ENCODE results near the gene AAR2. TPM values are rescaled to one million over a fixed set of nuclear protein-coding genes. Genes with fewer than 3 reads are reported as not detected.

Gene AAR2
- total RNA-seq, 1 donor from 2014 or later: 13.3 TPM

- H3K27ac ChIP-seq (replicated peaks): no peak overlapping the region
- no peaks in the 10 kb centered on the region for H3K9me3 ChIP-seq (replicated peaks)
- no peaks in the 10 kb centered on the region for H3K36me3 ChIP-seq
- peaks cover 3% of the 10 kb centered on the region for H3K27me3 ChIP-seq (ENCODE audit: low read depth)
- intact Hi-C loops (cut with micrococcal nuclease): no loop called here
- H3K4me1 ChIP-seq: no peaks in the 10 kb centered on the region
- no peak for DNase-seq
- TF ChIP-seq, protein P1, sequence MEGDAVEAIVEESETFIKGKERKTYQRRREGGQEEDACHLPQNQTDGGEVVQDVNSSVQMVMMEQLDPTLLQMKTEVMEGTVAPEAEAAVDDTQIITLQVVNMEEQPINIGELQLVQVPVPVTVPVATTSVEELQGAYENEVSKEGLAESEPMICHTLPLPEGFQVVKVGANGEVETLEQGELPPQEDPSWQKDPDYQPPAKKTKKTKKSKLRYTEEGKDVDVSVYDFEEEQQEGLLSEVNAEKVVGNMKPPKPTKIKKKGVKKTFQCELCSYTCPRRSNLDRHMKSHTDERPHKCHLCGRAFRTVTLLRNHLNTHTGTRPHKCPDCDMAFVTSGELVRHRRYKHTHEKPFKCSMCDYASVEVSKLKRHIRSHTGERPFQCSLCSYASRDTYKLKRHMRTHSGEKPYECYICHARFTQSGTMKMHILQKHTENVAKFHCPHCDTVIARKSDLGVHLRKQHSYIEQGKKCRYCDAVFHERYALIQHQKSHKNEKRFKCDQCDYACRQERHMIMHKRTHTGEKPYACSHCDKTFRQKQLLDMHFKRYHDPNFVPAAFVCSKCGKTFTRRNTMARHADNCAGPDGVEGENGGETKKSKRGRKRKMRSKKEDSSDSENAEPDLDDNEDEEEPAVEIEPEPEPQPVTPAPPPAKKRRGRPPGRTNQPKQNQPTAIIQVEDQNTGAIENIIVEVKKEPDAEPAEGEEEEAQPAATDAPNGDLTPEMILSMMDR (IDR thresholded peaks at IDR 0.05; ENCODE audit: borderline replicate concordance): no peak
- no peak overlapping the region for H3K4me3 ChIP-seq
These were observed 28.4 kb downstream of the AAR2 start for GRCh38 chr20:36264426-36265246.

- Histone ChIP-seq H3K4me1 (no peaks in the 10 kb centered on the region), H3K9me3 (replicated peaks) (no peaks in the 10 kb centered on the region), H3K4me3 (no peak overlapping the region), H3K36me3 (no peaks in the 10 kb centered on the region), H3K27ac (replicated peaks) (no peak overlapping the region), H3K27me3 (ENCODE audit: low read depth) (peaks cover 3% of the 10 kb centered on the region)
- intact Hi-C loops (cut with micrococcal nuclease): no loop called here
- no peak for DNase-seq
- TF ChIP-seq, protein P1 (IDR thresholded peaks at IDR 0.05; ENCODE audit: borderline replicate concordance): no peak
These were observed 29.9 kb downstream of the AAR2 start for GRCh38 chr20:36266189-36266588.

DNA sequence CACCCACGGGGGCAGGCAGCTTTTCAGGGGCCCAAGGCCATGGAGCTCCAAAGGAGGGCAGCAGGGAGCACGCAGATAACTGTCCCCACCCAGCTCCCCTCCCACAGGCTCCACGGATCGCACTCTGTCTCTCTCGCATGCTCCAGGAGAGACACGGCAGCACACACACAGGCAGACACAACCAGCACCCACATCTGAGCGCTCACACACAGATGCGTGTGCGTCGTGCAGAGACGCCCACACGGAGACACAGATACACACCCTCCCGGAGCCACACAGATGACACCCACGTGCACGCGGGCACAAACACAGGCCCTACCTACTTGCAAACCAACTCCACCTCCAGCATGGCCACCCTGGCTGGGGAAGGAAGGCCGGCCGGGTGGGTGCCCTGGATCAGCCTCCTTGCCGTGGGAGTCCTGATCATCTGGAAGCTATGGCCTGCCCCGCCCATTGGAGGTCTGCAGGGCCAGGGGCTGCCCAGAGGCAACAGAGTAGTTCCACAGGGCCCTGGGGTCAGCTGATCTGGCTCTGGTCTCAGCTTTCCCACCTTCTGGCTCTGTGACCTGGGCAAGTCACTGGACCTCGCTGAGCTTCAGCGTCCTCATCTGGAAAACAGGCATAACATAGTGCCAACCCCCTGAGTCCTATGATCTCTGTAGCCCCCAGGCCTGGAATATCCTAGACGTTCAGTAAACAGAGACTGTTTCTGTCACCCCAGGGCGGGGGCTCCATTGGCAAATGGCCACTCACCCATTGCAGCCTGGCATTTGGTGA, 31.5 kb downstream of the AAR2 start:
- H3K27me3 ChIP-seq (ENCODE audit: low read depth): peaks cover 9% of the 10 kb centered on the region
- TF ChIP-seq, protein P1 (IDR thresholded peaks at IDR 0.05; ENCODE audit: borderline replicate concordance): no peak
- intact Hi-C loops (cut with micrococcal nuclease): no loop called here
- no peaks in the 10 kb centered on the region for H3K4me1 ChIP-seq
- DNase-seq: no peak
- no peak overlapping the region for H3K4me3 ChIP-seq
- no peak overlapping the region for H3K27ac ChIP-seq (replicated peaks)
- H3K36me3 ChIP-seq: no peaks in the 10 kb centered on the region
- H3K9me3 ChIP-seq (replicated peaks): no peaks in the 10 kb centered on the region

- H3K27me3 ChIP-seq (ENCODE audit: low read depth): peaks cover 18% of the 10 kb centered on the region
- H3K36me3 ChIP-seq: no peaks in the 10 kb centered on the region
- no peaks in the 10 kb centered on the region for H3K9me3 ChIP-seq (replicated peaks)
- intact Hi-C loops (cut with micrococcal nuclease): no loop called here
- H3K27ac ChIP-seq (replicated peaks): no peak overlapping the region
- no peak for DNase-seq
- H3K4me1 ChIP-seq: no peaks in the 10 kb centered on the region
- H3K4me3 ChIP-seq: no peak overlapping the region
- TF ChIP-seq, protein P1 (IDR thresholded peaks at IDR 0.05; ENCODE audit: borderline replicate concordance): no peak
These were observed 32.4 kb downstream of the AAR2 start for GRCh38 chr20:36268440-36269342.

DNA sequence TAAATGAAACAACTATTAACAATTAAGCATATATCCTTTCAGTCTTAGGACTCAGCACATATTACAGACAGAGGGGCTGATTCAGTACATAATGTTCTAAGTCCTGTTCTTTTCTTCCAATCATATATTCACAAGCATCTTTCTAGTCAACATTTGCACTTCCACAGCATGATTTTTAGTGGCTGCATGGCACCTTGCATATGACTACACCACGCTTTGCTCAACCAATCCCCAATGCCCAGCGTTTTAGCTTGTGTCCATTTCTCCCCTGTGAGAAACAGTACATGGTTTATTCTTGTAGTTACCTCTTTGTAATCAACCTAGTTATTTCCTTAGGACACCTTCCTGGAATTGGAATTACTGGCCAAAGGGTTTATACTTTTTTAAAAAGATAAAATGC, 33.2 kb downstream of the AAR2 start:
- TF ChIP-seq, protein P1 (IDR thresholded peaks at IDR 0.05; ENCODE audit: borderline replicate concordance): no peak
- no peak overlapping the region for H3K4me3 ChIP-seq
- no peak for DNase-seq
- peaks cover 26% of the 10 kb centered on the region for H3K27me3 ChIP-seq (ENCODE audit: low read depth)
- no peaks in the 10 kb centered on the region for H3K4me1 ChIP-seq
- H3K36me3 ChIP-seq: no peaks in the 10 kb centered on the region
- no peak overlapping the region for H3K27ac ChIP-seq (replicated peaks)
- H3K9me3 ChIP-seq (replicated peaks): no peaks in the 10 kb centered on the region
- intact Hi-C loops (cut with micrococcal nuclease): no loop called here

All from left ventricle myocardium inferior (tissue), 1 donor.